ENCODE data around the gene AHDC1.
"Not testable (repeated sequence)": the region's sequence is repeated elsewhere in the genome, so short reads cannot be mapped to it uniquely, and the experiment has no call there.

AHDC1 gene

GRCh38 chr1:27562021-27562420 lies 41.9 kb downstream of the AHDC1 start:
- no peak for DNase-seq

- DNase-seq, result no peak
These were observed 42.6 kb downstream of the AHDC1 start for GRCh38 chr1:27561124-27561899.

DNA sequence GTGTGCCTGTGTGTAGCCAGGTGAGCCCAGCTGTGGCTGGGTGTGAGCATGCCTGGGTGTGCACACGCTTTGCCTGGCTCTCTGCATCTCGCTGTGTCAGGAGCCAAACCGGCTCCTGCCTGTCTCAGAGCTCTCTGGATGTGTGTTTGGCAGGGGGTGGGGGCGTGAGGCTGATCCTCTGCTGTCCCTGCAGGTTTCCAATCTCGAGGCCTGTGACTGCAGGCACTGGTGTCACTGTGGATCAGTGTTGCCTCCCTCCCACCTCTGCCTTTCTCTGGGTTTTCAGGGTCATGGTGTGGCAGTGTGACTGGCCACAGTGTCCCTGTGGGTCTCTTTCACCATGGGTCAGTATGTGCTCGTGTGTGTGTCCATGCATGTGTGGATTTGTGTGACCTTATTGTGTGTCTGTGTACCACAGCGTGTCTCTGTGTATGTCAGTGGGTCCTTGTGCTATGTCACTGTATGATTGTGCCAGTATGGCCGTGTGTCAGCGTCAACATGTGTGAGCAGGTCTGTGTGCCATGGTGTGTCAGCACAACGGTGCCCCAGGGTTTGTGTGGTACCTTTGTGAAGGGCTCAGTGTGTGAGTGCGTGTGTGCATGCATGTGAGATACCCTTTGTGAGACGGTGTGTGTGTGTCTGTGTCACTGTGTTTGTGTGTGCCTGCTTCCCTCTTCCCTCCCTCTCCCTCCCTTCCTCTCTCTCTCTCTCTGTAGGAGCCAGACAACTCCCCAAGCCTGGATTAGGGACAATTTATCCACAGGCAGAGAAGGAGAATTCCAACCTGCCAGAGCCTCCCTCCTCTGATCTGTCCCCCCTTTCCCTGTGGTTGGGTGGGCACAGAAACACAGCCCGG lies 43.4 kb downstream of the AHDC1 start:
- DNase-seq, result no peak

GRCh38 chr1:27559466-27560030 lies 44.4 kb downstream of the AHDC1 start:
- no peak for DNase-seq

DNA sequence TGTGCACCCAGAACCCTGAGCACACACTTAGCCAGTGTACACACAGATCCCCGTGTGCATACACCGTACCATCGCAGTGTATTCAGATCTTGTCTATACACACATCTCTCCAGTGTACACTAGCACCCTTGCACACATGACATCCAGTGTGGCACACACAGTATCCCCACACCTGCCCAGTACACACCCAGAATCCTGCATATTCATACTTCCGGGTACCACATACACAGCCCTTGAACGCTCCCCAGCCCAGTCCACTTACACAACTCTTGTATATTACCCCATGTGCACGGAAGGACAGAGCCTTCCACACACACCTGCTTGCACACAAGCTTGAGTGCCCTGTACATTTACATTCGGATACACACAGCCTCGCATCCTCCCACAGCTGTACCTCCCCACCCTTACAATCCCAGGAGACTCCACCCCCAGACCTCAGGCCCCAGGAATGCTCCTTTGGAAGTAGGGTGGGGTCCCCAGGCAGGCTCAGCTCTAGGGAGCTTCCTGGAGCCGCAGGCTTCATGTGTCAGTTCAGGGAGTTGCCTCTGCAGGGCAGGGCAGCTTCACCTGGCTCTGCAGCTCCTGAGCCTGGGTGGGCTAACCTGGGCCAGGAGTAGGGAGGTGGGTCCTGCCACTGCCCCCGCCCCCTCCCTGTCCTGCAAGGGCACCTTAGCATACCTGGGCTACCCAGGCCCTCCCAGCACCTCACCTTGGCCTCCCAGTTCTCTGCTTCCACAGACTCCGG lies 46.2 kb downstream of the AHDC1 start:
- no peak for DNase-seq

DNA sequence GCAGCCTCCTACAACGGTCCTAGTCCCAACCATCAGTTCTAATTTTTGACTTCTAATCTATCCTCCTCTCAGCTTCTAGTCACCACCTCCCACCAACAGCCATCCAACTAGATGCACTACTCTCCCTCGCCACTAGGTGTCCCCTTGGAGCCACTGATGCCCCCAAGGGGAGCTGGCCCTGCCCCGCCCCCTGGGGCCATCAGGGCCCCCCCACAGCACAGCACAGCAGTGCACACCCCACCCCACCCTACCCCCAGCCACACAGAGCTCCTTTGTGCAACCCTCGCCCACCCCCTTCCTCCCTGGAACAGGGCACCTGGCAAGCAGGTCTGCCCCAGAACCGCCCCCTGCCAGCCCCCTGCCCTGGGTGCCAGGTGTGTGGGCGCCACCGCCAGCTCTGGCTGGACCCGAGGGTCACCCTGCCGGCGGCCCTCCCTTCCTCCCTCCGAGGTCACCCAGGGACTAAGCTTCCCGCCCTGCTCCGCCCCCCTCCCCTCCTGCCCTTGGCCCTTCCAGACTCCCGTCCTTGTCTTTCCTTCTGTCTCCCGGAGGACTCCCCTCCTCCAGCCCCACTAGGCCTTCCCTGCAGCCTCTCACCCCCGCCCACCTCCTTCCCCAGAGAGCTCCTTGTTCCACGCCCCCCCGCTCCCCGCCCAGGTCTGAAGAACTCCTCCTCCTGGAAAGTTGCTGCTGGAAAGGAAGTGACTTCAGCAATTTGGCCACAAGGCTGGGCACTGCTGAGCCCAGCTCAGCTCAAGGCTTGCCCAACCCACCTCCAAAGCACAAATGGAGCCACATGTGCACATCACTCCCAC lies 47.0 kb downstream of the AHDC1 start:
- DNase-seq, result peak; percentile 55

DNA sequence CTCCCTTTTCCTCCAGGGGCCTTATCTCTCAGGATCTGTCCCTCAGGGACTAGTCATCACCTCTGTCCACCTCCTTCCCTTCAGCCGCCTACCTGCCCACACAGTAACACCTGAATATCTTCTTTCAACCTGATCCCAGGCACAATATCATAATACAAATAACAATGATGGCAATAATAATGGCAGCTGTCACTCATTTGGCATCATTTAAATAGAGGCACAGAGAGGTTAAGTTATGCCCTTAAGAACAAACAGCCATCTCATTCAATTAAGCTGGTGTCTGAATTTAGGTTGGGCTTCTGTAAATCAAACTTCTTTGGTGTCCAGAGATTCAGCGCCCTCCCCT lies 47.5 kb downstream of the AHDC1 start:
- no peak for DNase-seq

DNA sequence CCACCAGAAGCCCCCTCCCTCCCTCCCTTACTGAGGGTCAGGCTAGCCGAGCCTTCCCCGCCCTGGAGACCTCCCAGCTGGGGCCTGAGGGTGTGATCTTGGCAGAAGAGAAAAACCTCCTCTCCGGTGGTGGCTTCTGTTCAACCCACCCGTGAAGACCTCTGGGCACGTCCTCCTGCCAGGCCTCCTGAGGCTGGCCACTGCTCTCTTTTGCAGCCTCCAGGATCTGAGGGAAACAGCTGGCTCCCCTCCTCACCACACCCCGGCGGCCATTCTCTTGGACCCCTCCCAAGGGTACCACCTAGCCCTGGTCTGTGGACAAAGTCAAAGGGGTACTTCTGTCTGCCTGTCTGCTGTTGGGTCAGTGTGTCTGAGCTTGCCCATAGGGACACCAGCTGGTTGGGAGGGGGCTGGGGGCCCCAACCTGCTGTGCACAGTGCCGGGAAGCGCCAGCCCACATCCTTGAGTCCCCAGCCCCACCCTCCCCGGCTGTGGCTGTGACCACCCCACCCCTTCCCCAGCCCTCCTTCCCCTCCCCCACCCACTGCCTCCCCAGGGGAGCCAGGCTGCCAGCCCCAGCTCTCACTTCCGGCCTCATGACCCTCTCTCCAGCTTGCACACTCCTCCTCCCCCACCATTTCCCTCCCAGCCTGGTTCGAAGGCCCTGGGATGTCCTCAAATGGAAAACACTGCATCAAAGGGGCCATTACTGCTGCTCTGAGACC lies 48.1 kb downstream of the AHDC1 start:
- no peak for DNase-seq

- no peak for DNase-seq
These were observed 48.9 kb downstream of the AHDC1 start for GRCh38 chr1:27554759-27555699.

DNA sequence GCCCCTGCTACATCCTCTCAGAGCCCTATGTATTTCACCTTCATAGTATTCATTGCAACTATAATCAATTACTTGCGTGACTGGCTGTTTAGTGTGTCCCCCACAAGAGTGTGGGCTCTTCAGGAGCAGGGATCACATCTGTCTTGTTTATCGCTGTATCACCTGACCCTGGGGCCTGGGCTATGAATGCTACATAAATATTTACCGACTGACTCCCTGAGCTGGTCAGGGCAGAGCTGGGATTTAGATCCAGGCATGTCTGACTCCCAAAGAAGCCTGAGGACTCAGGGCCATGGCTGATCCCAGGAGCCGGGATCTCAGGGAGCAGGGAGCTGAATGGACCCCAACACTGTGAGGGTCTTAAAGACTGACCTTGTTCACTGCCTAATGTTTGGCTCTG lies 49.7 kb downstream of the AHDC1 start:
- no peak for DNase-seq

DNA sequence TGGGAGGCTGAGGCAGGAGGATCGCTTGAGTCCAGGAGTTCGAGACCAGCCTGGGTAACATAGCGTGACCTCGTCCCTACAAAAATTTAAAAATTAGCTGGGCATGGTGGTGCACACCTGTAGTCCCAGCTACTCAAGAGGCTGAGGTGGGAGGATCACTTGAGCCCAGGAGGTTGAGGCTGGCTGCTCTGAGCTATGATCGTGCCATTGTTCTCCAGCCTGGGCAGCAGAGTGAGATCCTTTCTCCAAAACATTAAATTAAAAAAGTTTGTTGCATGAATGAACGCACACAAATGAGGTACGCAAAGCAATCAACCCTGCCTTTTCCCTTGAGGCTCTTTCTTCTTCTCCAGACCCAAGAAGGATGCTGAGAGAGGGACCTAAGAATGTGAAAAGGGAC lies 50.1 kb downstream of the AHDC1 start:
- DNase-seq, result not testable (repeated sequence)

DNA sequence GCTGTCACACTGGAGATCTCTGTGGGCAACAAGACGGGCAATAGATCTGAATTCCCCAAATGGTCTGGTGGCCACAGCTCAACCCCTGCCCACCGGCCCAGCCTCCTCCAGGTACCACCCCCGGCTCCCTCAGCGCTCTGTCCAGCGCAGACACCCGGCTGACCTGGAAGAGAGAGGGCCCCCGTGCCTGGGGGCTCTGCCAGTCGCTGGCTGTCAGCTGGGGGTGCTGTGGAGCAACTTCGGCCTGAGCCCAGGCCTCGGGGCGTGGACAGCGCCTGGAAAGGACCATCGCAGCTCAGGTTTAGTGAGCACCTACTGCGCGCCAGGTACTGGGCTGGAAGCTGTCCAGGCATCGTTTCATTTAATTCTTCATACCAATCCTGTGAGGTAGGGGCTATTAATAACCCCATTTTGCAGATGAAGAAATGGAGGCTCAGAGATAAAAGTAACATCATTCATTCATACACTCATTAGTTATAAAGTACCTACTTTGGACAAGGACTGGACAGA lies 51.0 kb downstream of the AHDC1 start:
- no peak for DNase-seq

DNA sequence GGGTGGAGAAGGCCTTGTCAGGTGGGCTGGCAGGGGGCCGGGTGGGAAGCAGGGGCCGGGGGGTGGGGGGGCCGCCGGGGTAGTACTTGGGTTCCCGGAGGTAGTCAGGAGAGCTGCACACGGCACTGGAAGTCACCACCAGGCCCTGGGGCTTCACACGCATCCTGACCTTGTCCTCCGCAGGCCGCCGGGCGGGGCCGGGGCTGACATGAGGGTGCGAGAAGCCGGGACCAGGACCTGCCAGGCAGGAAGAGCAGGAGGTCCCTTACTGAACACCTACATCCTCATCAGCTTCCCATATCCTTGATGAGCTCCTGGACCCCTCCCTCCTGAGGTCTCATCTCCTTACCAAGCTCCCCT lies 52.0 kb downstream of the AHDC1 start:
- no peak for DNase-seq

DNA sequence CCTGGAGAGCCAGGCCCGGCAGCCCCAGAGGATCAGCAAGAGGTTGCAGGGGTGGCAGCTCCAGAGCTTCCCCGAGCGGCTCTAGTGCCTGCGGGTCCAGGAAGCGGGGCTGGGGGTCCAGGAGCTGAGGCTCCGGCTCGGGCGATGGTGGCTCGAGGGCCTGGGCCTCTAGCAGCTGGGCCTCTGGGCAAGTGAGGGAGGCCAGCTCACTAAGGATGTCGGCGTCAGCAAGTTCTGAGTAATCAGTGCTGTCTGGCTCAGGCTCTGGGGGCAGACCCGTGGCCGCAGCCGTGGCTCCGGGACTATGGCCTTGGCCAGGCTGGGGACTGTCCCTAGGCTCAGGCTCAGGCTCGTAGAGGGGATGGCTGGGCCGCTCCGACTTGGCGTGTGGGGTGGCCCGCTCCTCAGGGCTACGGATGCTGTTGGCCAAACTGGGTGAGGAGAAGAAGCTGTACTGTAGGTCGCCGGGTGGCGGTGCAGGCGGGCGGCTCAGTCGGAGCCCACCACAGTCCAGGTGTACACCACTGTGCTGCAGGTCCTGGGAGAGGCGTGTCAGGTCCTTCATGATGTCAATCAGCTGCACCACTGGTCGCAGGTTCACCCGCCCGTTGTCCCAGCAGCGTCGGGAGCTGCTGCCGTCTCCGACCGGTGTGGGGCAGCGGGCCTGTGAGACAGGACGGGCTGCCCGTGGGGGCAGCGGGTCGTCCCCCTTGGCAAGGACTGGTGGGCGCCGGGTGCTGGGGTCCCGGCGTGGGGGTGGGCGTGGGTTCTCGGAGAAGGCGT lies 52.6 kb downstream of the AHDC1 start:
- no peak for DNase-seq

- no peak for DNase-seq
These were observed 53.3 kb downstream of the AHDC1 start for GRCh38 chr1:27550510-27551169.

DNA sequence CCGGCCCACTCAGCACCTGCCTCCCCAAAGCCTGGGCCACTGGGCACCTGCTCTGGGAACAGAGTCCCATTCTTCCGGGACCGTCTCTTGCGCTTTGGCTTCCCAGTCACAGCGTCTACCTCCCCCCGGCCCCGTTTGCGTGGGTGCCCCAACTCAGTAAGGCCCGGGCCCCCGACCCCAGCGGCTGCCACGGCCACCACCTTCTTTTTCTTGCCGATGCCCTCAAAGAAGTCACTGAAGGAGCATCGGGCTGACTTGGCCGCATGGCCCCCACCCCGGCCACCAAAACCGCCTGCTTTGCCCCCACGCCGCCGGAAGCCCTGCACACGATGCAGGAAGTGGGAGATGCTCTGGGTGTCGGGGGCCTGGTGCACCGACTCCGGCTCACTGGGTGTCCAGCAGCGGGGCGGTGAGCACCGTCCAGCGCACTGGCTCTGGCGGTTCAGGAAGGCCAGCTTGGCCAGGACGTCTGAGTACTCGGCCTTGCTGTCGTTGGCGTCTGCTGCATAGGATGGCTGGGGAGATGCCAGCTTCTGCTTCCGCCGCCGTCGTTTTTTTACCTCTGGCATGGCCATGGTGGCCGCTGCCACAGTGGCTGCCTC lies 54.0 kb downstream of the AHDC1 start:
- DNase-seq, result no peak

- no peak for DNase-seq
These were observed 54.9 kb downstream of the AHDC1 start for GRCh38 chr1:27548858-27549719.
